ENCODE results near the gene LY9. TPM values are rescaled to one million over a fixed set of nuclear protein-coding genes. Genes with fewer than 3 reads are reported as not detected.
"Not testable (repeated sequence)": the region's sequence is repeated elsewhere in the genome, so short reads cannot be mapped to it uniquely, and the experiment has no call there.

Gene LY9
- total RNA-seq, 2 donors from 2014 or later, result 7.6 to 19.0 TPM

DNA sequence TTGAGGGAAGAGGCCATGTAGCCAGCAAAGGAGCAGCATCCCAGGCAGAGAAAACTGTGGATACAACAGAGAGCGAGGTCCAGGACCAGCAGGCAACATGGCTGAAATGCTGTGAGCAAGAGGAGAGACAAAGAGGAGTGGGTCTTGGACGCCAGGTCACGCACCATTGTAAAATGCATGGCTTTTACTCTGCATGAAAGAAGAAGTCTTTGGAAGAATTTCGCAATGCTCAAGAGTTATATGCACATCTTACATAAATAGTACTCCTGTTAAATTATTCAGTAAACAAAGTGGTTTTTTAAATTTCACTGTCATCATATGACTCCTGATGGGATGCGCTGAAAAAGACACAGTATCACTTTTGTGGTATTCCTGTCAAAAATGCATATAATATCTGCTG is 63.2 kb downstream of the LY9 start:
- no peaks in the 10 kb centered on the region for H3K9me3 Mint-ChIP-seq
- no peak overlapping the region for H3K4me3 Mint-ChIP-seq
- no peak overlapping the region for H3K27ac Mint-ChIP-seq
- ATAC-seq (replicated peaks in 1 of 2), result no peak
- no peak for DNase-seq
- peaks cover 6% of the 10 kb centered on the region for H3K27me3 Mint-ChIP-seq (ENCODE audit: low read depth)
- H3K36me3 Mint-ChIP-seq (ENCODE audit: insufficient read depth in 2 of 2), result no peaks in the 10 kb centered on the region
- peaks cover 29% of the 10 kb centered on the region for H3K4me1 Mint-ChIP-seq (ENCODE audit: low read depth)

DNA sequence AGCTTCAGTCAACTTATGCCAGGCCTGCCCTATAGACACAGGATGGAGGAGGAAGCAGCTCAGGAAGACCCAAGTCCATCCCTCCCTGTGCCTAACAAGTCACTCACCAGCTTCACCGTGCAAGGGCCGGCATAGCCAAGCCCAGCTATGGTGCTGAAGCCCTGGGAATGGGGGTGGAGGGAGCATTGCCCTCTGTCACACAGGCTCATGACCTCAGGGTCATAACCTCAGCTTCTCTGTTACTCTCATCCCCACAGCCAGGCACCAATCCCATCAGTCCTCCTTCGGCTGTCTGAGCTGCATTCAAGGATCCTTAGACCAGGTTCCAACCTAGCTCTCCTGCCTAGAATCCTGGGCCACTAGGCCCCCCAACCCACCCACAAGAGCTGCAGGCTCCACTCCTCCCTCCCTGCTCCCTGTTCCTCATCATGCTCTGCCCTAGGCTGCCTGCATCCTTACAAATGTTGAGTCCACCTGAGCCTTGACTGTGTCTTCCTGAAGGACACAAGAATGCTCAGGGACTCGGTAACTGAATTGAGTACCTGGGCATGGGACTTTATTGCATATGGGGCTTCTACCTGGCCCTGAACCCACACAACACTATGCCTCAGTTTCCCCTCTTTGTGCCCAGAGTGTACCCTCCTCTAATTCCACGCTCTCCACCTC is 65.0 kb downstream of the LY9 start:
- Mint-ChIP-seq H3K4me3 (peak overlapping the region in 1 of 2 donors; percentile 21), H3K4me1 (ENCODE audit: low read depth) (peaks cover 33% of the 10 kb centered on the region), H3K36me3 (ENCODE audit: insufficient read depth in 2 of 2) (no peaks in the 10 kb centered on the region), H3K9me3 (no peaks in the 10 kb centered on the region), H3K27me3 (ENCODE audit: low read depth) (peaks cover 6% of the 10 kb centered on the region), H3K27ac (peak overlapping the region; percentile 39)
- ATAC-seq (replicated peaks in 1 of 2), result no peak
- DNase-seq, result no peak

DNA sequence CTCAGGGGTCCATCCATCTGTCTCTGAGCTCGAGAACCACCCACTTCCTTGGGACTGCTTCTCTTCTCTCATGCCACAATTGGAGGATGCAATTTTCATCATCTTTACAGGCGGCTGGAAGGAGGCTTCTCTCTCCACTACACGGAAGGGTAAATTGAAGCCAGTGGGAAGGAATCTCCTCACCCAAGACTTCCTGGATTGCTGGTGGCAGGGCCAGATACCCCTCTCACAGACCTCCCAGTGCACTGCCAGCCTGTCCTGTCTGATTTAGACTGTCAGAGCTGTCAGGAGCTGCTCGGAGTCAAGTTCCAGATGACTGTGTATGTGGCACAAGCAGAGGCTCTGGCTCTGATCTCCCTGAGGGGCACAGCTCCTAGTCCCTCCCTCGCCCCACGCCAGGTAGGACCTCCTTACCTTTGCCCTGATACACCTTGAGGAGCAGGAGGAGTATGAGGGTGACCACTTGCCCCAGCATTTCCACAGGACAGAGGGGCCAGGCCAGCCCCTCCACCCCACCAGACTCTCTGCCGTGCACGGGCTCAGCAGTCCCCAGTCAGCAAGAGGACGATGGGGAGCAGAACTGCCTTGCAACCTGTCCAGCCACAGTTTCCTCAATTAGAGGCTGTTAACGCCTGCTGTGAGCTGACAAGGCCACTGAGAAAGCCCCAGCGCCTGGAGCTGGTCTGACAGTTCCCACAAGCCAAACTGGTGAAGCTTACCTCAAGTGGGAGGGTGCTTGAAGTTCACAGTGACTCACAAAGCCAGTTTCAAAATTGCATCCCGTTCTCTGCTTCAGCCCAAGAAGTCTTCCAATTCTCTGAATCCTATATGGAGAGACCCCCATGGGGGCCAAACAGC is 66.5 kb downstream of the LY9 start, which contains the start of gene CD244:
TSS of gene CD244 (minus strand) at position 685 of the 858 bp plus-strand sequence. CDS start at position 475, 210 bp downstream.
- Mint-ChIP-seq H3K4me1 (ENCODE audit: low read depth) (peaks cover 33% of the 10 kb centered on the region), H3K4me3 (peak within 1 kb of the TSS; percentile 39 to 56)
- ATAC-seq (replicated peaks in 1 of 2), result peak; percentile 98 to 99

DNA sequence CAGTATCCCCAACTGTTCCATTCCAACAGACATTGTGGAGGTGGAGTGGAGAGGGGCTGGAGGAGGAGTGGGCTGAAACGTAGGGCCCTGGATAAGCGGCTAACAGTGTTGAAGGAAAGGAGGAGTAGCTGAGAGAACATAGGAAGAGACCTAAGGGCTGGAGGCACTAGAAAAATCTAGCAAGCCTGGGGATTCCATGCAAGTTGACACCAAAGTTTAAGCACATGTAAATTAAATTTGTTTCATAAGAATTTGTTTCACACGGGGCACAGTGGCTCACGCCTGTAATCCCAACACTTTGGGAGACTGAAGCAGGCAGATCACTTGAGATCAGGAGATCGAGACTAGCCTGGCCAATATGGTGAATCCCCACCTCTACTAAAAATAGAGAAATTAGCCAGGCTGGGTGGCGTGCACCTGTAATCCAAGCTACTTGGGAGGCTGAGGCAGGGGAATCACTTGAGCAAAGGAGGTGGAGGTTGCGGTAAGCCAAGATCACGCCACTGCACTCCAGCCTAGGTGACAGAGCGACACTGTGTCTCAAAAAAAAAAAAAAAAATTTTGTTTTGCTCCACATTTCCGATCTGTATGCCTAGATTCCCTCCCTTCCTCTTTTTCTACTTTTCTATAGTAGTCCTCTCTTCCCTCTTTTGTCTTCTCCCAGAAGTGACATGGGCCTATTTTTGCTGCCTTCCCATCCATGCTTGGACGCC is 67.2 kb downstream of the LY9 start:
- no peaks in the 10 kb centered on the region for H3K9me3 Mint-ChIP-seq
- peak overlapping the region in 1 of 2 donors; percentile 56 for H3K4me3 Mint-ChIP-seq
- DNase-seq (no peak), ATAC-seq (replicated peaks in 1 of 2) (no peak)
- peaks cover 38% of the 10 kb centered on the region for H3K4me1 Mint-ChIP-seq (ENCODE audit: low read depth)
- H3K27me3 Mint-ChIP-seq (ENCODE audit: low read depth), result peaks cover 6% of the 10 kb centered on the region
- H3K36me3 Mint-ChIP-seq (ENCODE audit: insufficient read depth in 2 of 2), result no peaks in the 10 kb centered on the region
- H3K27ac Mint-ChIP-seq, result no peak overlapping the region

More for the DNA sequence above, 66.5 kb downstream of the LY9 start, which contains the start of gene CD244:
- Mint-ChIP-seq H3K9me3 (no peaks in the 10 kb centered on the region), H3K36me3 (ENCODE audit: insufficient read depth in 2 of 2) (no peaks in the 10 kb centered on the region), H3K27me3 (ENCODE audit: low read depth) (peaks cover 6% of the 10 kb centered on the region), H3K27ac (no peak within 1 kb of the TSS)
- DNase-seq, result peak; percentile 66 to 75

DNA sequence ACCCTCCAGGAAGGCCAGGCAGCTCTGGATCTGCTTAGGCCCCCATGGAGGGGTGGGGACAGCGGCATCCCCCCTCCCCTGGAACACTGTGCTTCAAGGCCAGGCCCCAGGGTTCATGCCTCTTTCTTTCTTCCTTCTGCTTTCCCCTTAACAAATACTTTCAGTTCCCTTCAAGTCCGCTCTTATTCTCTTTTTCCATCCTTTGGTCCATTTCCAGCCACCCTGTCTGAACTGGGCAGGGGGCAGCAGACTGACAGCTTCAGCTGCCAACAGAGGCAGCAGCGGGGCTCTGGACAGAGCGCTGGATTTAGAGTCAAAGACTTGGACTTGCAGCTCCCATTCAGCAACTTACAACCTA is 67.8 kb downstream of the LY9 start:
- H3K36me3 Mint-ChIP-seq (ENCODE audit: insufficient read depth in 2 of 2), result no peaks in the 10 kb centered on the region
- no peaks in the 10 kb centered on the region for H3K9me3 Mint-ChIP-seq
- ATAC-seq (replicated peaks in 1 of 2) (no peak), DNase-seq (no peak)
- no peak overlapping the region for H3K4me3 Mint-ChIP-seq
- H3K27ac Mint-ChIP-seq, result no peak overlapping the region
- H3K27me3 Mint-ChIP-seq (ENCODE audit: low read depth), result peaks cover 6% of the 10 kb centered on the region
- peaks cover 38% of the 10 kb centered on the region for H3K4me1 Mint-ChIP-seq (ENCODE audit: low read depth)

DNA sequence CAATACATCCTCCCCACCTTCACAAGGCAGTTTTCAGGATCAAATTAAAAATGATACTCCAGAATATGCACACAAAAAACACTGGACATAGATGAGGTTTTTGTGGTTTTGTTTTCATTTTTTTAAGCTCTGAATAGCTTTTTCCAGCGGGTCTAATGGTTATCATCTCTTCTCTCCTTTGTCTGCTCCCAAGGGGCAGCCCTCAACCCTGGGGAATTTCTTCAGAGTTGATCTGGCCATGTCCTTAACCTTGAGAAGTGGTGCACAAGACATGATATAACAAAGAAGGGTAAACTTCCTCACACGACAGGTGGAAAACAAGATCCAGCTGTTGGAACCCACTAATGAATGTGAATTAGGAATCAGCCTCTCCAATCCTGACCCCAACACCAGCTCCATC is 68.2 kb downstream of the LY9 start:
- no peak for ATAC-seq (replicated peaks in 1 of 2)
- Mint-ChIP-seq H3K27ac (no peak overlapping the region), H3K36me3 (ENCODE audit: insufficient read depth in 2 of 2) (no peaks in the 10 kb centered on the region), H3K4me1 (ENCODE audit: low read depth) (peaks cover 38% of the 10 kb centered on the region), H3K9me3 (no peaks in the 10 kb centered on the region), H3K27me3 (ENCODE audit: low read depth) (peaks cover 6% of the 10 kb centered on the region), H3K4me3 (no peak overlapping the region)
- no peak for DNase-seq

DNA sequence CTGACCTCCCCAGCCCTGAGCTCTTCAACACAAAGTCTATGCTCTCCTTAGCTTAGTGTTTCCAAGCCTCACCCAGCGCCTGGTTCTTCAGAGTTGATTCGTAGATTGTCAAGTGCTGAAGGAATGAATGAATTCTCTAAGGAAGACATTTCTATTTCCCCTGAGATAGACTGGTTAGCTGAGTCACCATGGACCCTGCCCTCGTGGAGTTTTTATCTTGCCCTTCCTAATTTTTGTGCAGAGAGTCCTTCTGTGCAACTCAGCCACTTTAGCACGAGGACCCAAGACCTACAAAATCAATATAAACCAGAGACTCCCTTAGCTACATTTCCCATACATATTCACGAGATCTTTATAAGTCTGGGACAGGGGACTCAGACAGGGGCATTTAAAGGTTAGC is 69.4 kb downstream of the LY9 start:
- Mint-ChIP-seq H3K4me3 (no peak overlapping the region), H3K36me3 (ENCODE audit: insufficient read depth in 2 of 2) (no peaks in the 10 kb centered on the region), H3K27ac (no peak overlapping the region), H3K27me3 (ENCODE audit: low read depth) (peaks cover 6% of the 10 kb centered on the region), H3K4me1 (ENCODE audit: low read depth) (peaks cover 38% of the 10 kb centered on the region), H3K9me3 (no peaks in the 10 kb centered on the region)
- DNase-seq, result no peak
- no peak for ATAC-seq (replicated peaks in 1 of 2)

DNA sequence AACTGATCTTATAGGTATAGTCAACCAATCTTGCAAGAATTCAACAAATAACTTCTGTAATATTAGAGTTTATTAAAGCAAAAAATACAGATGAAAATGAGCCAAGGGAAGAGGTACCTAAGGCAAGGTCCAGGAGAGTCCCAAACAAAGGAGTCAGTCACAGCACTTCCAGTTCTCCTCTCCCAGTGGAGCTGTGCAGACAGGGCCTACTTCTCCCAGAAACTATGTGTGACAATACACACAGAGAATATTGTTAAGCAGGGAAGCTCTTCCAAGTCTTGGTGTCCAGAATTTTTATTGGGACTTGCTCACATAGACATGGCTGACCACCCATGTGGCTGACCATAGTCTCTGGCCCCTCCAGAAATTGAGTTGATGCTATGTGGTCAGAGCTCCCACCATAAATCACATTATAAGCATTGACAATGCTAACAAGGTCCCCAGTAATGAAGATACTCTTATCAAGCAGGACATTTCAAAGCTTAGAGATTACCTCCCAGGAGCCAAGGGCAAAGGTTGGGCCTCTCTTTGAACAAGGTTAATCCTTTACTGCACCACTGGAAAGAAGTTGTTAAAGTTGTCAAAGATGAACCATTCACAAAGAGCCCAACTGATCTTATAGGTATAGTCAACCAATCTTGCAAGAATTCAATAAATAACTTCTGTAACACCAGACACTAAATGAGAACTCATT is 70.2 kb downstream of the LY9 start:
- no peaks in the 10 kb centered on the region for H3K36me3 Mint-ChIP-seq (ENCODE audit: insufficient read depth in 2 of 2)
- DNase-seq (no peak), ATAC-seq (replicated peaks in 1 of 2) (no peak)
- H3K4me1 Mint-ChIP-seq (ENCODE audit: low read depth), result peaks cover 36% of the 10 kb centered on the region
- H3K27ac Mint-ChIP-seq, result no peak overlapping the region
- no peak overlapping the region for H3K4me3 Mint-ChIP-seq
- H3K27me3 Mint-ChIP-seq (ENCODE audit: low read depth), result peaks cover 6% of the 10 kb centered on the region
- H3K9me3 Mint-ChIP-seq, result no peaks in the 10 kb centered on the region

DNA sequence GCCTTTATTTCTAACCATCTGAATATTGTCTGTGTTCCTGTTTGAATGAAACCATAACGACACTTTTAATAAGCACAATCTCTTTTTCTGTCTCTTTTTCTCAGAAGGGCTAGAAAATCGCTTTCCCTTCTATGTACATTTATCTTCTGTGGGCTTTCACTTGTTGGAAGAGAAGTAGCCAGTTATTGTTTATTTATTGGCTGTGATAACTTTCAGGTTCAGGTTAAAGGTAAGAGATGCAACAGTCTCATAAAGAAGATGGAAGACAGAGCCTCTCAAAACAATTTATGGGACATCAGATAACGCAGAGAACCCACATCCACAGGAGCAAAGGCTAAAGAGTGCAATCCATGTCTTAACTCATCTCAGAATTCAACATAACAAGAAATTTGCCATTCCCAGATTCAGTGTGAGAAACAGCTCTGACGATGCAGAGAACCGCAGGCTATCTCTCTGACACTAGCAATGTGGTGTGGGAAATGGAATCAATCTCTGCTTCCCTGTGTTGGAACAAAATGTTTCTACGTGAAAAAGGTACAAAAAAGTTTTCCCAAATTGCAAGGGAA is 70.8 kb downstream of the LY9 start:
- no peaks in the 10 kb centered on the region for H3K9me3 Mint-ChIP-seq
- DNase-seq (no peak), ATAC-seq (replicated peaks in 1 of 2) (no peak)
- H3K4me1 Mint-ChIP-seq (ENCODE audit: low read depth), result peaks cover 33% of the 10 kb centered on the region
- no peaks in the 10 kb centered on the region for H3K36me3 Mint-ChIP-seq (ENCODE audit: insufficient read depth in 2 of 2)
- peaks cover 6% of the 10 kb centered on the region for H3K27me3 Mint-ChIP-seq (ENCODE audit: low read depth)
- no peak overlapping the region for H3K27ac Mint-ChIP-seq
- no peak overlapping the region for H3K4me3 Mint-ChIP-seq

DNA sequence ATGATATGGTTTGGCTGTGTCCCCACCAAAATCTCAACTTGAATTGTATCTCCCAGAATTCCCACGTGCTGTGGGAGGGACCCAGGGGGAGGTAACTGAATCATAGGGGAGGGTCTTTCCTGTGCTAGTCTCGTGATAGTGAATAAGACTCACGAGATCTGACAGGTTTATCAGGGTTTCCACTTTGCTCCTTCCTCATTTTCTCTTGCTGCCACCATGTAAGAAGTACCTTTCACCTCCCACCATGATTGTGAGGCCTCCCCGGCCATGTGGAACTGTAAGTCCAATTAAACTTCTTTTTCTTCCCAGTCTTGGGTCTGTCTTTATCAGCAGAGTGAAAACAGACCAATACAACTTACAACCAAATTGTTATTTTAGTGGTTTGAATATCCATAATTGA is 71.7 kb downstream of the LY9 start:
- ATAC-seq (replicated peaks in 1 of 2); H3K27ac Mint-ChIP-seq; H3K9me3 Mint-ChIP-seq: not testable (repeated sequence)

DNA sequence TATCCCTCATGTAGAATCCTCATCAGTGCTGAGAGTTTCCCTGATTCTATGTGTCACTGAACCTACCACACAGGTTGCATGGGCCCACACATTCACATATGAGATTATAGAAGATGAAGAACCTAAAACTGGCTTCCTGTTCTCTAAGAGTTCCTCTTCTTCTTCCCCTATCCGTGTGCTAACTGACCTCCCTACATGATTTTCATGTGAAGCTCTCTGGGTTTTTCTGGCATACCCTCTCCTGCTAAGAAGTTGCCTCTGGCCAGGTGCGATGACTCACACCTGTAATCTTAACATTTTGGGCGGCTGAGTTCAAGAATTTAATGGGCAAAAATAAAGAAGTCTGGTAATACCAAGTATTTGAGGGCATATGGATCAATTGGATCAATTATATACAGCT is 72.2 kb downstream of the LY9 start:
- Mint-ChIP-seq H3K9me3 (no peaks in the 10 kb centered on the region), H3K27ac (no peak overlapping the region), H3K4me3 (no peak overlapping the region), H3K36me3 (ENCODE audit: insufficient read depth in 2 of 2) (no peaks in the 10 kb centered on the region), H3K27me3 (ENCODE audit: low read depth) (peaks cover 6% of the 10 kb centered on the region), H3K4me1 (ENCODE audit: low read depth) (peaks cover 20% of the 10 kb centered on the region)
- ATAC-seq (replicated peaks in 1 of 2) (no peak), DNase-seq (no peak)

More for the DNA sequence above, 71.7 kb downstream of the LY9 start:
- H3K36me3 Mint-ChIP-seq (ENCODE audit: insufficient read depth in 2 of 2); H3K4me3 Mint-ChIP-seq; DNase-seq; H3K27me3 Mint-ChIP-seq (ENCODE audit: low read depth): not testable (repeated sequence)
- H3K4me1 Mint-ChIP-seq (ENCODE audit: low read depth), result peaks cover 25% of the 10 kb centered on the region

DNA sequence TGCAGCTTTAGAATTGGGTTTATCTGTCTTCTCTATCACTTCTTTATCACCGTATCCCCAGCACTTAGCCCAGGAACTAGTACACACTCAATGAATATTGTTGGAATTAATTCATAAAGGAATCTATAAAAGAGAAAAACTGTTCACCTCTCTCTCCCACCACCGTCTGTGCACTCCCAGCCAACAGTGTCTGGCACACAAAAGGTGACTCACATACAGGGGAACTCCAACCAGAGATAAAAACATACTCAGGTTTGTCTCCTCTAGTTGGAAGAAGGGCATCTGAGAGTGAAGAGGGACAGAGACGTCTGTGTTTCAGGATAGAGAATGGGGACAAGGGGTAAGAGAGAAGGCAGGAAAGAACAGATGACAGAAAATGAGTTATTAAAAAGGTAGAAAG is 79.0 kb downstream of the LY9 start:
- Mint-ChIP-seq H3K36me3 (ENCODE audit: insufficient read depth in 2 of 2) (no peaks in the 10 kb centered on the region), H3K9me3 (no peaks in the 10 kb centered on the region), H3K27me3 (ENCODE audit: low read depth) (no peaks in the 10 kb centered on the region), H3K4me3 (peak overlapping the region in 1 of 2 donors; percentile 7), H3K4me1 (ENCODE audit: low read depth) (peaks cover 22% of the 10 kb centered on the region), H3K27ac (peak overlapping the region; percentile 29)
- ATAC-seq (replicated peaks in 1 of 2), result peak; percentile 83 to 90
- DNase-seq, result peak; percentile 25 to 42
